ENCODE measurements around the gene RALGAPA2.

- no peak for TF ChIP-seq POLR2A (IDR thresholded peaks at IDR 0.05)
- no peak for TF ChIP-seq CTCF (IDR thresholded peaks at IDR 0.05)
Measured at GRCh38 chr20:20580139-20580538, 132.3 kb downstream of the RALGAPA2 start.
